Measurements from ENCODE around the gene ZNF687. TPM values are rescaled to one million over a fixed set of nuclear protein-coding genes. Genes with fewer than 3 reads are reported as not detected.

Gene ZNF687
- total RNA-seq, 1 donor, result 14.2 TPM

- H3K4me3 ChIP-seq (ENCODE audit: low read depth, low read length), result no peak overlapping the region
- no peak for TF ChIP-seq CTCF (IDR thresholded peaks at IDR 0.05; ENCODE audit: insufficient read depth, low read length)
- DNase-seq (ENCODE audit: low read depth), result peak; percentile 38
Measured at GRCh38 chr1:151309811-151310323, 27.8 kb downstream of the ZNF687 start.

- DNase-seq (ENCODE audit: low read depth), result no peak
- H3K4me3 ChIP-seq (ENCODE audit: low read depth, low read length), result no peak overlapping the region
Measured at GRCh38 chr1:151311011-151311410, 28.9 kb downstream of the ZNF687 start.

GRCh38 chr1:151311589-151312331, 29.7 kb downstream of the ZNF687 start:
- DNase-seq (ENCODE audit: low read depth), result peak; percentile 98
- H3K4me3 ChIP-seq (ENCODE audit: low read depth, low read length), result no peak overlapping the region
- TF ChIP-seq CTCF (IDR thresholded peaks at IDR 0.05; ENCODE audit: insufficient read depth, low read length), result no peak

More at GRCh38 chr1:151311011-151311410, 28.9 kb downstream of the ZNF687 start:
- TF ChIP-seq CTCF (IDR thresholded peaks at IDR 0.05; ENCODE audit: insufficient read depth, low read length), result no peak

GRCh38 chr1:151312411-151312810, 30.3 kb downstream of the ZNF687 start:
- no peak for DNase-seq (ENCODE audit: low read depth)
- no peak overlapping the region for H3K4me3 ChIP-seq (ENCODE audit: low read depth, low read length)
- no peak for TF ChIP-seq CTCF (IDR thresholded peaks at IDR 0.05; ENCODE audit: insufficient read depth, low read length)

- H3K4me3 ChIP-seq (ENCODE audit: low read depth, low read length), result no peak overlapping the region
- DNase-seq (ENCODE audit: low read depth), result no peak
- TF ChIP-seq CTCF (IDR thresholded peaks at IDR 0.05; ENCODE audit: insufficient read depth, low read length), result no peak
Measured at GRCh38 chr1:151312826-151313225, 30.7 kb downstream of the ZNF687 start.

- no peak for TF ChIP-seq CTCF (IDR thresholded peaks at IDR 0.05; ENCODE audit: insufficient read depth, low read length)
- DNase-seq (ENCODE audit: low read depth), result peak; percentile 63
- no peak overlapping the region for H3K4me3 ChIP-seq (ENCODE audit: low read depth, low read length)
Measured at GRCh38 chr1:151313501-151313900, 31.4 kb downstream of the ZNF687 start.

Measured in fibroblast of the aortic adventitia (primary cell).